DOHH2 (cell line): ENCODE data around the gene LMCD1.

Experiments used
- CTCF ChIP-seq: fragments of 200-600 bp; sonication (generic); IDR thresholded peaks from one replicate; pipeline ENCODE4 v1.5.1; 2014; ENCODE audit warnings: antibody characterized with exemption, mild to moderate bottlenecking, low read depth, low read length; ENCODE audit not compliant: poor library complexity, severe bottlenecking
- EZH2phosphoT487 ChIP-seq: fragments of 200-600 bp; sonication (generic); IDR thresholded peaks from 2 replicates; pipeline ENCODE4 v1.6.1; 2017; ENCODE audit warnings: borderline replicate concordance, mild to moderate bottlenecking, antibody characterized with exemption, low read length, moderate library complexity, mixed read lengths

- TF ChIP-seq CTCF: no peak
- no peak for TF ChIP-seq EZH2phosphoT487
Measured at GRCh38 chr3:8486936-8487335, 14.7 kb upstream of the LMCD1 start.
